Epithelial cell of prostate (primary cell): ENCODE measurements around the gene ZDHHC14.

Experiments
- DNase-seq: peaks from one replicate; pipeline ENCODE4 v3.0.0-alpha.2; 2011; ENCODE audit warnings: low read depth, low spot score
- H3K27ac ChIP-seq: fragments of 450-650 bp; 2 replicates; pipeline ENCODE4 v1.5.1; 2017; ENCODE audit warnings: mild to moderate bottlenecking

Gene ZDHHC14

DNA sequence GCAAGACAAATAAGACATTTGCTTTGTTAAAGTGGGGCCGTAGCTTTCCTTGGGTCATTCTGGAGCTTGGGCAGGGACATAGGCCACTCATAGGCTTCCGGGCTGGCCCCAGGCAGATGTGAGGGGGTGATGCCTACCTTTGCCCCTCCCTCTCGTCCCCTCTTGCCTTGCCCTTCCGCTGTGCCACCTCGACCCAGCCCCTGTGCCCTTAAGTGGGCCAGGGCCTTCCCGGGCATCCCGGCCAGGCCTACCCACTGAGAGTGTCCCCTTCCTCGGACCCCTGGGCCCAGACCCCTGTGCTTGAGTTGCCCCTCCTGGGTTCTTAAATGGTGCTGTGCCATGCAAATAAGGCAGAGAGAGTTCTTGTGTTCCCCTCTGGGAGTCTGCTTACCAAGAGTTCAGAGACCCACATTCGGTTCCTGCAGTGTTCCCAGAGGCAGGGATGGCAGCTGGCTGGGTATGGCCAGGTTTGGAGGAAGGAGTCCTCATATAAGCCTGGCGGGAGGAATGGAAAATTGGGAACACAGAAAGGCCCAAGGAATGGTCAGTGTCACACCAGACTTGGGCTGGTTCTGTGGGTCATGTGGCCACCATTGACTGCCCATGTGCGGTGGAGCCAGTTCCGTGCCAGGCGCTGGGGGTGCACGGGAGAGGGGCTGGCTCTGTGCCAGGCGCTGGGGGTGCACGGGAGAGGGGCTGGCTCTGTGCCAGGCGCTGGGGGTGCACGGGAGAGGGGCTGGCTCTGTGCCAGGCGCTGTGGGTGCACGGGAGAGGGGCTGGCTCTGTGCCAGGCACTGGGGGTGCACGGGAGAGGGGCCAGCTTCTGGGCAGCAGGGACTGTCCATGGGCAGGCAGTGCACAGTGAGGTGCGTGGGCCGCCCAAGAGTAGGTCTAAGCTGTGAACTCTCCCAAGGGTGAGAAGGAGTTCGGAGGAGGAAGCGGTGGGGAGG is 268.6 kb downstream of the ZDHHC14 start:
- no peak for DNase-seq
- no peak overlapping the region for H3K27ac ChIP-seq

DNA sequence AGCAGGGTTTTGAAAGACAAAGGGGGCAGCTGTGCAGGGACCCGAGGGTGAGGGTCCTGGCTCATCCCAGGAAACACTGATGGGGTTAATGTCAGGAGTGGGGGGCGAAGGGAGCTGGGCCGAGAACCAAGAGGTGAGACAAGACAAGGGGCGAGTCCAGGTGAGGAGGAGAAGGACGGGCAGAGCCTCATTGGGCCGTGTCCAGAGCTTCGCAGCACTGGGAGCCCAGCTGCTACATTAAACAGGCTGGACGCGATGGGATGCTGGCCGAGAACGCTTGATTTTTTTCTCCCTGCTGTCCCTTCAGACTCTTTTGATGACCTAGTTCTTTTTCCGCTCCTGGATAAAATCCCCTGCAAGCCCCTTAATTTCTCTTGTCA is 269.3 kb downstream of the ZDHHC14 start:
- H3K27ac ChIP-seq: no peak overlapping the region
- no peak for DNase-seq

DNA sequence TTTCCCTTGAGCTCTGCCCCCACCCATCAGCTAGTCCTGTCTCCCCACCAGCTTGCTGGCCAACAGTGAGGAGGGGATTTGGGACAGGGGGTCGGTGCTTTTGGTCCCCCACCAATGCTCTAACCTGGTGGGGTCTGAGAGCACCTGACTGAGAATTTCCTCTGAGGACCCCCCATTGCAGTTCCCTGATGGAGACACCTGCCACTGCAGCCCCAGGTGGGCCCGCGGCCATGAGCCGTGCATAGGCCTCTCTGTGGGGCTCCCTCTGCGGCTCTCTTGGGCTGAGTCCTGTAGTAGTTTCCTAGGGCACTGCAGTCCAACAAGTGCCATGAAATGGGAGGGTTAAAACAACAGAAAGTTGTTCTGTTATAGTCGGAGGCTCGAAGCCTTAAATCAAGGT is 269.8 kb downstream of the ZDHHC14 start:
- no peak overlapping the region for H3K27ac ChIP-seq
- no peak for DNase-seq

- H3K27ac ChIP-seq: no peak overlapping the region
- no peak for DNase-seq
Measured at GRCh38 chr6:157651731-157652490, 270.9 kb downstream of the ZDHHC14 start.

GRCh38 chr6:157652601-157653363 is 271.8 kb downstream of the ZDHHC14 start:
- H3K27ac ChIP-seq: no peak overlapping the region
- DNase-seq: no peak

DNA sequence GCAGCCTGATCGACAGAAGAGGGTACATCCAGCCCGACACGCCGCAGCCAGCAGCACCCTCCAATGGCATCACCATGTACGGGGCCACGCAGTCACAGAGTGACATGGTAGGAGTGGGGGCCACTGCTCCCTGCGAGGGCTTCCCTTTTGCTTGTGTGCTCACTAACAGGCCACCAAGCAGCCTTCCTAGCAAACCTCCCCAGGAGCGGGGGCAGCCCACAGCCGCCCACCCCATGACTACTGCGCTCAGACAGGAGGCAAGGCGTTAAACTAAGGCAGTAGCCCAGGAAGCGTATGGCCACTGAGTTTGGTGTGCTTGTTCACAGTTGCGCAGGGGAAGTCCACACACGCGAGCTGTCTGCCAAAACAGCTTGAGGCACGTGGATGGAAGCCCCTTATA is 272.5 kb downstream of the ZDHHC14 start:
- no peak overlapping the region for H3K27ac ChIP-seq
- DNase-seq: no peak

DNA sequence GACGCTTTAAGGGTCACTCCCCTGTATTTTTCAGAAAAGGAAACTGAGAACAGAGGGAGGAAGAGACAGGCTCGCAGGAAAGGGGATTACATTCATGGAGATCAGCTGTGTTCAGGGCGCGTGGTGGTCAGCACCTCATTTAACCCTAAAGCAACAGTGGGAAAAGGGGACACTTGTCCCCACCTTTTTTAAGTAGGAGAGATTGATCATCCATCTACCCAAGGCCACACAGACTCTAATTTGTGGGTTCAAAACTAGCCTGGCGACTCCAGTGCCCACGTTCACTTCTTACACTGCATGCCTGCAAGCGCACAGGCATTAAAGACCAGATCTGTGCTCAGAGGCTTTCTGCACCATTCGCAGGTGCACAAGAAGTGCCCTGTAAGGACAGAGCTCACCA is 274.1 kb downstream of the ZDHHC14 start:
- DNase-seq: no peak
- no peak overlapping the region for H3K27ac ChIP-seq

GRCh38 chr6:157656437-157656997 is 275.5 kb downstream of the ZDHHC14 start:
- DNase-seq: no peak
- H3K27ac ChIP-seq: no peak overlapping the region

DNA sequence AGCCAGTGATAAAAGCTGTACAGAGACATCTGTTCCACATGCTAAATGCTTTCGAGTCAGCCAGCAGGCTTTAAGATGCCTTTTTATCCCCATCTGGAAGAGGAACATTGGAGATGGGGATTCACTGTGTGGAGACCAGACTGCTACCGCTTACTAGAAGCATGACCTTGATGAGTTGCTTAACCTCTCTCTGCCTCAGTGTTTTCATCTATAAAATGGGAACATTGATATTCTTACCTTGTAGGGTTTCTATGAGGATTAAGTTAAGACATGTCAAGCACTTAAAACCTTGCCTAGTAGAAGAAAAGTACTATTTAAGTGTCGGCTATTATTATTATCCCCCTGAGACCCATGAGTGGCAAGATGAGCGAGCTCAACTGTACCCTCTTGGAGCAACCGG is 276.8 kb downstream of the ZDHHC14 start:
- H3K27ac ChIP-seq: no peak overlapping the region
- no peak for DNase-seq

GRCh38 chr6:157658301-157658700 is 277.3 kb downstream of the ZDHHC14 start:
- no peak for DNase-seq
- H3K27ac ChIP-seq: no peak overlapping the region

DNA sequence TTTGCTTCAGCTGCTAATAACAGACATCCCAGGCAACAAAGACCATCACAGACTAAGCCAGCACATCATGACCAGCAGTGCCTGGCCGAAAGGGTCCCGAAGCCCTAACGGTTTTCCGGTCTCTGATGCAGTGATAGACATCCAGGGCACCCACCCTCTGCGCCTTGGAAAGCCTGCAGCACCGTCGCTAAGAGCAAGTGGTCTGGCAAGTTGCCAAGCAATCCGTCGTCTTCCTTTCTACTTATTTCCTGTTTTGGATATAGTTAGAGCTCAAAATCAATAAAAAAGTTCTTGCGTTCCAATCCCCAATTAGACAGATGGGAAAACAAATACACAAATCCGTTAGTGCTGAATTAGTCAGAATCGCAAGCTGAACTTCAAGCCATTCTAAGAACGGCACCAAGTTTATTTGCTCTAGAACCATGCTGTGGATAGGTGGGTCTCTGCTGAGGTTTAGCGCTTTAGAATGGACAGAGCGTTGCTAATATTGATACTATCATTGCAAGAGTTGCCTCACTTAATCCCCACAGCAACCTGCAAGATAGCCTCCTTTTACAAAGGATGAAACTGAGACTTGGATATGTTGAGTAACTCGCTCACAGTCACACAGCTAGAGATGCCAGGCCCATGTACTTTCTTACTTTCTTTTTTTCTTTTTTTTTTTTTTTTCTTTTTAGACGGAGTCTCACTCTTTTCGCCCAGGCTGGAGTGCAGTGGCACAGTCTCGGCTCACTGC is 278.7 kb downstream of the ZDHHC14 start:
- DNase-seq: no peak
- H3K27ac ChIP-seq: no peak overlapping the region

- no peak for DNase-seq
- H3K27ac ChIP-seq: no peak overlapping the region
Measured at GRCh38 chr6:157660414-157660813, 279.4 kb downstream of the ZDHHC14 start.

DNA sequence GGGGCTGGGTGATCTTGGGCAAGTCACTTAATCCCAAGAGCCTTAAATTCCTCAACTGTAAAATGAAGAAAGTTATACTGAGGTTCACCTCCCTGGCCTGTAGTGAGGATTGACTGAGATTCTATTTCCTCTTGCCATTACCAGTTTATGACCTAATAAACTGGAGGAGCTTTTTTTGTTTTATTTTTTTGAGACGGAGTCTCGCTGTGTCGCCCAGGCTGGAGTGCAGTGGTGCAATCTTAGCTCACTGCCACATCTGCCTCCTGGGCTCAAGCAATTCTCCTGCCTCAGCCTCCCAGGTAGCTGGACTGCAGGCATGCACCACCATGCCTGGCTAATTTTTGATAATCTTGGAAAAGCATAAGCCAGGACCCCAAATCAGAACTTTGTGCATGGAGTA is 280.7 kb downstream of the ZDHHC14 start:
- no peak overlapping the region for H3K27ac ChIP-seq

DNA sequence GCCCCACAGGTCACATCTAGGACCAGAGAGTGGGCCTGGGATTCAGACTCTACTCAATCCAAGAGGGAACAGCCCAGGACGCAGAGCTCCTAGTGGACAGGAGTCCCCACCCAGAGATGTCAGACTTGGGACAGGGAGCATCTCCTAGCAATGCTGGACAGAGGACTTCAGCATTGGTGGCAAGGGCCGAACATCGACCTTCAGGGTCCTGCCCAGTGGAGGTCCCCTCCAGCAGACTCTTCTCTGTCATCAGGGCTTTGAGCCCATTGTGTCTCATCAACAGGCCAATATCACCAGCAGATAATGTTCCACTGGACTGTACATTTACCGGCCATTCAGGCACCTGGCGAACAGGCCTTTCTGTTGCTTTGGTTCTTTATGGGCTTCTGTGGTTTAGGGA is 282.3 kb downstream of the ZDHHC14 start:
- no peak overlapping the region for H3K27ac ChIP-seq
- DNase-seq: no peak

More for the DNA sequence above, 280.7 kb downstream of the ZDHHC14 start:
- no peak for DNase-seq

GRCh38 chr6:157665180-157665579 is 284.2 kb downstream of the ZDHHC14 start:
- DNase-seq: no peak

DNA sequence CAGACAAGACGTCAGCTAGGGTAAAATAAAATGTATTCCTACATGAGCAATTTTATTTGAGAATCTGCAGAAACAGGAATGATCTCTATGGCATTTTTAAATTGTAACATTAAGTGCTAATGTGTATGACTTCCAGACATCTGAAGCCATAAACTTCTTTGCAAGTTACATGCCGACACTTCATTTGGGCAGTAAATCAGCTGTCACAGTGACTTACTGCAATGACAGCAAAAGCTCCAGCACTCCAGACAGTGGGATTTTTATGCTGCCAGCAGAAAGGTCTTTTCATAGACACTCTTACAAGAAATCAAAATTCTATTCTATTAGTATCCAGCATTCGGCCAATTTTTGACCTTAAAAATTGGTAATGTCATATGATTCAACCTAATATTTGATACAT is 285.7 kb downstream of the ZDHHC14 start:
- H3K27ac ChIP-seq: no peak overlapping the region
- DNase-seq: no peak

More at GRCh38 chr6:157665180-157665579, 284.2 kb downstream of the ZDHHC14 start:
- H3K27ac ChIP-seq: no peak overlapping the region

DNA sequence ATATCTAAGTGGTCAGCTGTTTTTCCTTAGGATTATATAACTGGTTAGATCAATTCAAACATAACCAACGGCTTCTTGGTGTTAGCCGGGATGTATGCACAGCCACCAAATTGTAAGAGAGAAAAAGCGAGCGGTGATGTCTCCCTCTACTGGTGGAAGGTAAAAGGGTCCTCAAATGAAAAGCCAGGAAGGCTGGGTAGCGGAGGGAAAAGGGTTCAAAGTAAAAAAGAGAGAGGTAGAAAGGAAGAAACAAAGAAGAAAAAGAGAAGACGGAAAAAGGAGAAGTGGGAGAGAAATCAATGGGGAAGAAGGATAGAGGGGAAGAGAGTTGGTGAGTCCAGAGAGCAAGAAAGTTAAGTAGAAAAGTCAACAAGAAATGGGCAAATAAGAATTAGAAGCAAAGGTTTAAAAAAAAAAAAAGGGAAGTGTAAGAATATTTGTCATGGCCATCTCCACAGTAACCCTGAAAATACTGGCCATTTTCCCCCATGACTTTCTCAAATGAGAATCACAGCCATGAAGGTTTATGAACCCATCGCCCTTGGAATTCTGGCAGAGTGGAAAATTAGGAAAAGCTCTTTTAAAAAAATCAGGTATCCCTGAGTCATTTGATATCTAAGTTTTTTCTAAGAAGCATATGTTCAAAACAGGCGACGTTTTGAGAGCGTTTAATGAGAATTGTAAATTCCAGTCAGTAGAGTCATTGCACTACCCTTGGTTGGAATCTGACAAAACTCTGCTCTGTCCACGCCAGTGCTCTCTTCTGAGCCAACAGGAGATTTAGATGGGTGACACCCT is 286.4 kb downstream of the ZDHHC14 start:
- DNase-seq: no peak
- H3K27ac ChIP-seq: no peak overlapping the region

DNA sequence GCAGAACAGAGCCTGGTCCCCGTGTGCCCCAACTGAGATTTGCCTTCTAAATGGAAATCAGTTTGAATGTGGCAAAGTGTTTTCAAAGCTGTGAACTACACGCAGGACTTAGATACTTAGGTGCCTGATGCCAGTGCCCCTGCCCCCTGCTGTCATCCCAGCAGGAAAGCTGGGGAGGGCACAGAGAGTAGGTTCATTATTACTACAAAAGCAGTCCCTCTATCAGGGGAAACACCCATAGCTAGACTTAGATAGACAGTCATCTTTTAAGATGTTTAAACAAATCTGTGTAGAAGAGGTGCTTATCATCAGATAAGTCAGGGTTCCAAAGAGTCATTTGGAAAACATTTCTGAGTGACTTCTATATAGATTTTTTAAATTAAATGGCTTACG is 287.0 kb downstream of the ZDHHC14 start:
- no peak overlapping the region for H3K27ac ChIP-seq
- no peak for DNase-seq

DNA sequence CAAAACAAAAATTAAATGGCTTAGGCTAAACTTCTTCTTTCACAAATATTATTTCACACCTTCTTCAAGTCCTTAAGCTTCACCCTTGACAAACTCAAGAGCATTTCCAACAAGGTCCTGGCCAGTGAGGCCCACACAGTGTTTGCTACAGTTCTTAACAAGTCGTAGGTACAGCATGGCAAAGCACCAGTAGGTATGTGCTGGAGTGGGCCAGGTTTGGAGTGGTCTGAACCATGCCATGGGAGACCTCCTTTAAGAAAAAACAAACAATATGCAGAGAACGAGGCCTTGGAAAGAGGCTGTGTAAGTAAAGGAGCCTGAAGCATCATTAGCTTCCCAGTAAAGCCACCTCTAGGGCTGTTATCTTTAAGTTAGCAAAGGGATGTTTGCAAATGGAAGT is 287.7 kb downstream of the ZDHHC14 start:
- no peak for DNase-seq
- H3K27ac ChIP-seq: no peak overlapping the region
